Natural killer cell (primary cell): ENCODE measurements around the gene NACC2. TPM values are rescaled to one million over a fixed set of nuclear protein-coding genes. Genes with fewer than 3 reads are reported as not detected.

ENCODE experiments used
- ATAC-seq, 3 donors: fragments of 150-1000 bp in 2 of 3; fragments of 200-7000 bp in 1 of 3; cut with Tn5 transposase; 1 replicate in 1 of 3; 2 replicates in 2 of 3; pipeline ENCODE4 v1.10.0; 2021; ENCODE audit warnings: mild to moderate bottlenecking in 2 of 3, moderate library complexity in 2 of 3
- DNase-seq, 2 donors: peaks; one replicate each; pipeline versions ENCODE4 v3.0.0 to v3.0.0-alpha.2; 2013 to 2021; ENCODE audit warnings: mixed read lengths in 1 of 2
- H3K27ac ChIP-seq: one replicate; pipeline ENCODE4 v1.5.1; 2013; ENCODE audit warnings: mild to moderate bottlenecking, low read length
- H3K27me3 ChIP-seq: one replicate; pipeline ENCODE4 v1.6.1; 2013; ENCODE audit warnings: low read length; ENCODE audit not compliant: control insufficient read depth, insufficient read depth
- H3K36me3 ChIP-seq: one replicate; pipeline ENCODE4 v1.6.1; 2013; ENCODE audit warnings: low read length; ENCODE audit not compliant: control insufficient read depth, insufficient read depth
- H3K4me1 ChIP-seq: one replicate; pipeline ENCODE4 v1.6.1; 2013; ENCODE audit warnings: low read length; ENCODE audit not compliant: control insufficient read depth, insufficient read depth
- H3K4me3 ChIP-seq: one replicate; pipeline ENCODE4 v1.5.1; 2013; ENCODE audit warnings: low read length
- H3K9me3 ChIP-seq: one replicate; pipeline ENCODE4 v1.6.1; 2013; ENCODE audit warnings: low read length; ENCODE audit not compliant: control insufficient read depth, insufficient read depth
- H3K27ac Mint-ChIP-seq, 2 donors: one replicate each; pipeline ENCODE4 v1.8.0; 2022; ENCODE audit warnings: mild to moderate bottlenecking in 2 of 2, mixed read lengths in 2 of 2, moderate library complexity in 1 of 2
- H3K27me3 Mint-ChIP-seq, 2 donors: one replicate each; pipeline ENCODE4 v1.8.0; 2022; ENCODE audit warnings: low read depth in 2 of 2, mixed read lengths in 2 of 2
- H3K36me3 Mint-ChIP-seq: one replicate; pipeline ENCODE4 v1.8.0; 2022; ENCODE audit warnings: mixed read lengths
- H3K4me1 Mint-ChIP-seq, 2 donors: one replicate each; pipeline ENCODE4 v1.8.0; 2022; ENCODE audit warnings: mixed read lengths in 2 of 2
- H3K4me3 Mint-ChIP-seq: one replicate; pipeline ENCODE4 v1.8.0; 2022; ENCODE audit warnings: mild to moderate bottlenecking, moderate library complexity, mixed read lengths
- H3K9me3 Mint-ChIP-seq, 2 donors: one replicate each; pipeline ENCODE4 v1.8.0; 2022; ENCODE audit warnings: mixed read lengths in 2 of 2
- CTCF ChIP-seq: fragments of 200-600 bp; IDR thresholded peaks from one replicate; pipeline ENCODE4 v1.8.0; 2022; ENCODE audit warnings: antibody characterized with exemption
- WGBS: methylation state at CpG from one replicate; pipeline ENCODE4 v1.1.7; 2013; ENCODE audit warnings: missing lambda C conversion rate; ENCODE audit not compliant: insufficient coverage; 5-methylcytosine and 5-hydroxymethylcytosine counted together
- intact Hi-C: fragments of 100-400 bp; cut with micrococcal nuclease; formaldehyde crosslinking; loops from one replicate; pipeline ENCODE4 v1.14.2; 2022
- total RNA-seq, 4 donors: library from RNA; stranded (reverse); fragments of 120-200 nt in 1 of 4; gene quantifications; one replicate each; pipeline versions ENCODE4 v1.2.3 to v1.2.4, GENCODE V29; 2013 to 2022

Gene NACC2
- total RNA-seq, 3 donors from 2014 or later (not counting 1 experiment from before 2014, with no cell fraction given) = 14.5 to 21.6 (median 21.2) TPM

DNA sequence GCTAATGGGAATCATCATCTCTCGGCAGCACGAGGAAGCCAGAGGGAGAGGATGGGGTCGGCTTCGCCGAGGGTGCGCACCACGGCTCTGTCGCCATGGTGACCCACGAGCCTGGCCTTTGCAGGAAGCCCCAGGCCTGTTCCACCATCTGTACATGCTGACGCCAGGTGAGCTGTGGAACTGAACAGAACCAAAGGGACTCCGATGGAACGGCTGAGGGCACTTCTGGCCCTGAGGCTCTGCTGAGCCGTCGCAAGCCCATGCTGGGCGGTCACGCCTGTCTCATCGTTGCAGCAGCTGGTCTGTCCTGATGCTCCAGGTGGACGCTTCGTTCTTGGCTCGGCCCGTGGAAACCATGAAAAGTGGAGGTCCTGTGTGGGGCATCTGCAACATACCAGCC, 99.3 kb downstream of the NACC2 start:
- Histone ChIP-seq H3K4me3 (no peak overlapping the region), H3K9me3 (no peaks in the 10 kb centered on the region), H3K27me3 (no peaks in the 10 kb centered on the region), H3K4me1 (peaks cover 34% of the 10 kb centered on the region), H3K36me3 (no peaks in the 10 kb centered on the region), H3K27ac (no peak overlapping the region)
- Mint-ChIP-seq H3K27me3 (no peaks in the 10 kb centered on the region), H3K9me3 (no peaks in the 10 kb centered on the region), H3K4me3 (no peak overlapping the region), H3K36me3 (no peaks in the 10 kb centered on the region), H3K27ac (no peak overlapping the region), H3K4me1 (peaks cover 0 to 25% of the 10 kb centered on the region in 2 donors)
- 95% methylated on average over 21 of the region's 21 CpGs for whole genome bisulfite sequencing
- ATAC-seq (no peak), DNase-seq (no peak)
- no peak for TF ChIP-seq CTCF
- intact Hi-C loops = no loop called here

DNA sequence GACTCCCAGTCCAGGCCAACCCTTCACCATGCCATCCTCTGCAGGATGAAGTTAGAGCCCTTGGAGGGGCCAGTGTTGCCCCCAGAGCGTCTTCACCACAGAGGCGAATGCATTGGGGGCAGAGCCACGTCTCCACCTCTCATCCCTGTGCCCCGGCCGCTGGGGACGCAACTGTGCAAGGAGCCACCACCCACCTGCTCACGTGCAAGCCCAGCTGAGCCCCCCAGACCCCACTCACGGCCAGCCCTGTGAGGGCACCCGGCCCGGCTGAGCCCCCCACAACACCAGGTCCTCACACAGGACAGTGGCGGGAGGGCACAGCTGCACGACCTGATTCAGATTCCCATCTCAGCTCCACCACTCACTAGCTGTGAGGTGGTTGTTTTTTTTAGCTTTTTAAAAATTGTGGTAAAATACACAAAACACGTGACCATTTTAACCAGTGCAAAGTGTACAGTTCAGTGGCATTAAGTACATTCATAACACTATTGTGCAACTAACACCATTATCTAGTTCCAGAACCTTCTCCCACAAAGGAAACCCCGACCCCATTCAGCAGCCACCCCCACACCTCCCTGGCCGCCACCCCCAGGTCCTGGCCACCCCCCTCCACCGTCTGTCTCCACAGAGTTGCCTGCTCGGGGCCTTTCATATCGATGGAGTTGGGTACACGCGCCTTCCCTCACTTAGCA, 100.4 kb downstream of the NACC2 start:
- no peaks in the 10 kb centered on the region for H3K27me3 Mint-ChIP-seq
- no peak overlapping the region for H3K4me3 Mint-ChIP-seq
- no peaks in the 10 kb centered on the region for H3K9me3 ChIP-seq
- H3K36me3 ChIP-seq = no peaks in the 10 kb centered on the region
- no peak overlapping the region for H3K4me3 ChIP-seq
- H3K27me3 ChIP-seq = no peaks in the 10 kb centered on the region
- no peak for TF ChIP-seq CTCF
- H3K36me3 Mint-ChIP-seq = no peaks in the 10 kb centered on the region
- 55% methylated on average over 13 of the region's 20 CpGs for WGBS
- peaks cover 0 to 29% of the 10 kb centered on the region in 2 donors for H3K4me1 Mint-ChIP-seq
- peaks cover 44% of the 10 kb centered on the region for H3K4me1 ChIP-seq
- H3K27ac Mint-ChIP-seq = no peak overlapping the region
- intact Hi-C loops = no loop called here
- DNase-seq = no peak
- no peak overlapping the region for H3K27ac ChIP-seq
- ATAC-seq = no peak
- H3K9me3 Mint-ChIP-seq = no peaks in the 10 kb centered on the region

- H3K4me3 Mint-ChIP-seq = no peak overlapping the region
- no peak overlapping the region for H3K4me3 ChIP-seq
- H3K9me3 ChIP-seq = no peaks in the 10 kb centered on the region
- no peaks in the 10 kb centered on the region for H3K36me3 ChIP-seq
- 86% methylated on average over 27 of the region's 27 CpGs for WGBS
- TF ChIP-seq CTCF = no peak
- intact Hi-C loops = no loop called here
- H3K27me3 ChIP-seq = no peaks in the 10 kb centered on the region
- DNase-seq (no peak), ATAC-seq (no peak)
- no peaks in the 10 kb centered on the region for H3K36me3 Mint-ChIP-seq
- H3K9me3 Mint-ChIP-seq = no peaks in the 10 kb centered on the region
- H3K27ac ChIP-seq = no peak overlapping the region
- no peak overlapping the region for H3K27ac Mint-ChIP-seq
- peaks cover 49% of the 10 kb centered on the region for H3K4me1 ChIP-seq
- H3K27me3 Mint-ChIP-seq = no peaks in the 10 kb centered on the region
- peaks cover 0 to 32% of the 10 kb centered on the region in 2 donors for H3K4me1 Mint-ChIP-seq
Measured at GRCh38 chr9:135993765-135994500, 101.2 kb downstream of the NACC2 start.
